ENCODE measurements around the gene EXTL2. TPM values are rescaled to one million over a fixed set of nuclear protein-coding genes. Genes with fewer than 3 reads are reported as not detected.
"Not testable (repeated sequence)": the region's sequence is repeated elsewhere in the genome, so short reads cannot be mapped to it uniquely, and the experiment has no call there.

Gene EXTL2
- total RNA-seq, 1 experiment from 2014 or later: 21.1 TPM

- no peak for DNase-seq (ENCODE audit: low read depth, low spot score)
- H3K9me3 ChIP-seq (ENCODE audit: control insufficient read depth in 1 of 2, insufficient read depth in 1 of 2, low read depth in 1 of 2, low read length in 2 of 2): no peaks in the 10 kb centered on the region
Measured at GRCh38 chr1:100936194-100936967, 41.7 kb upstream of the EXTL2 start.

GRCh38 chr1:100933555-100933954 is 38.9 kb upstream of the EXTL2 start:
- H3K9me3 ChIP-seq (ENCODE audit: control insufficient read depth in 1 of 2, insufficient read depth in 1 of 2, low read depth in 1 of 2, low read length in 2 of 2); DNase-seq (ENCODE audit: low read depth, low spot score); H3K27me3 ChIP-seq (ENCODE audit: insufficient read depth, low read length); H3K9ac ChIP-seq (ENCODE audit: low read length); ATAC-seq; BruUV-seq (replicated peaks); H3K27ac ChIP-seq (ENCODE audit: low read depth, low read length); H3K36me3 ChIP-seq (ENCODE audit: control insufficient read depth in 1 of 2, insufficient read depth in 2 of 2, low read length in 2 of 2); CTCF ChIA-PET; H2AFZ ChIP-seq (ENCODE audit: low read depth, low read length, poor library complexity, severe bottlenecking); H3K4me2 ChIP-seq (ENCODE audit: low read length); POLR2A ChIA-PET; H4K20me1 ChIP-seq (ENCODE audit: insufficient read depth); RAD21 ChIA-PET (ENCODE audit: low non-redundant PET in 1 of 2, low total read pairs in 2 of 2, uncharacterized antibody in 2 of 2, unreplicated experiment in 2 of 2); H3K4me3 ChIP-seq (replicated peaks in 1 of 2; ENCODE audit: low read depth in 1 of 2, low read length in 2 of 2); intact Hi-C loops (cut with micrococcal nuclease); H3K9me2 ChIP-seq (ENCODE audit: insufficient read depth); H3K4me1 ChIP-seq (ENCODE audit: control insufficient read depth in 1 of 2, insufficient read depth in 2 of 2, low read length in 2 of 2): not testable (repeated sequence)
- peaks cover 10% of the 10 kb centered on the region for H3K79me2 ChIP-seq (ENCODE audit: insufficient read depth, low read length)

More at GRCh38 chr1:100936194-100936967, 41.7 kb upstream of the EXTL2 start:
- H3K9ac ChIP-seq (ENCODE audit: low read length): no peak overlapping the region
- BruUV-seq (replicated peaks): no TSS peak
- no peak for TF ChIP-seq REST (IDR thresholded peaks at IDR 0.05; ENCODE audit: low read depth)
- no peak for TF ChIP-seq ZNF274 (IDR thresholded peaks at IDR 0.05; ENCODE audit: low read depth, low read length)
- no peak for TF ChIP-seq SRF (IDR thresholded peaks at IDR 0.05; ENCODE audit: low read depth)
- TF ChIP-seq TCF7L2 (IDR thresholded peaks at IDR 0.05; ENCODE audit: borderline replicate concordance, extremely low read depth, insufficient read depth, insufficient read length): no peak
- TF ChIP-seq ATF3 (IDR thresholded peaks at IDR 0.05): no peak
- TF ChIP-seq MAX (IDR thresholded peaks at IDR 0.05): no peak
- no peak overlapping the region for H3K27ac ChIP-seq (ENCODE audit: low read depth, low read length)
- no peaks in the 10 kb centered on the region for H3K9me2 ChIP-seq (ENCODE audit: insufficient read depth)
- ATAC-seq: no peak
- ChIA-PET CTCF (no interaction called here), POLR2A (no interaction called here), RAD21 (ENCODE audit: low non-redundant PET in 1 of 2, low total read pairs in 2 of 2, uncharacterized antibody in 2 of 2, unreplicated experiment in 2 of 2) (no interaction called here)
- intact Hi-C loops (cut with micrococcal nuclease): no loop called here
- no peaks in the 10 kb centered on the region for H3K27me3 ChIP-seq (ENCODE audit: insufficient read depth, low read length)
- H4K20me1 ChIP-seq (ENCODE audit: insufficient read depth): no peaks in the 10 kb centered on the region
- peaks cover 10% of the 10 kb centered on the region for H3K79me2 ChIP-seq (ENCODE audit: insufficient read depth, low read length)
- no peaks in the 10 kb centered on the region for H3K4me1 ChIP-seq (ENCODE audit: control insufficient read depth in 1 of 2, insufficient read depth in 2 of 2, low read length in 2 of 2)
- no peak overlapping the region for H2AFZ ChIP-seq (ENCODE audit: low read depth, low read length, poor library complexity, severe bottlenecking)
- H3K4me3 ChIP-seq (replicated peaks in 1 of 2; ENCODE audit: low read depth in 1 of 2, low read length in 2 of 2): no peak overlapping the region
- H3K4me2 ChIP-seq (ENCODE audit: low read length): no peak overlapping the region
- peaks cover 0 to 8% of the 10 kb centered on the region in 2 experiments; a peak in 1 of 4 replicates for H3K36me3 ChIP-seq (ENCODE audit: control insufficient read depth in 1 of 2, insufficient read depth in 2 of 2, low read length in 2 of 2)
